HG03558 (cell line): ENCODE measurements around the gene JTB.

Source experiments
- ATAC-seq: cut with Tn5 transposase; IDR thresholded peaks from one replicate; pipeline ENCODE4 v1.9.1; 2021; ENCODE audit warnings: moderate number of reproducible peaks; ENCODE audit not compliant: unreplicated experiment; ENCODE audit errors: extremely low read depth

Gene JTB

DNA sequence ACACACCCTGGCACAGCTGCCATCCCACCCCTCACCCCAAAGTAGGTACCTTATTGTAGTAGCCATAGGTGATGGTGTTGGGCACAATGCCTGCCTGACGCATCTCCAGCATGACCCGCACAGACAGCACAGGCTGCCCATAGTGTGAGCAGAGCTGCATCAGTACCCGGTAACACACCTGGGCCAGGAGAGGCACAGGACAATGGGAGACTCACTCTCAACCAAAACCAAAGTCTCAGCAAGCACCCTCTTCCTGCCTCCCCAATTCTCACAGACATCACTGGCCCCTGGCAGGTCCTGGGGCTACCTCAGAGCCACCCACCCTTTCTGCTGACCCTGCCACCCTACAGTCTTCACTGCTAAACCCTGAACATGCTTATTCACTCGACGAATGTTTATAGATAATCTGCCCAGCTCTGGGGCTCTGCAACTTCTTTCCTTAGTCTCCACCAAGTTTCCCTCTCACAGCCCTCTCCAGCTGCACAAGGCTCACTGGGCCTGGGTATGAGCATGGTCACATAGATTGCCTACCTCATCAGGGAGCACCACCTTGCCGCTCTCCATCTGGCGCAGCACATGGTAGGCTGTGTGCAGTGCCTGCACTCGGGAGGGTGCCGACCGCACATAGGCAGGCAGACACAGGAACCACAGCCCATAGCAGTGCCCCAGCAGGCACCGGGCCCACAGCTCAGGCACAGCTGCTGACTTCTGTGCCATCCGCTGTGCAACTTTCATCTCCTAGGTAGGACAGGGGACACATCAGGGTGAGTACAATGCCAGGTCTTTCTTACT is 41.3 kb downstream of the JTB start:
- no peak for ATAC-seq

DNA sequence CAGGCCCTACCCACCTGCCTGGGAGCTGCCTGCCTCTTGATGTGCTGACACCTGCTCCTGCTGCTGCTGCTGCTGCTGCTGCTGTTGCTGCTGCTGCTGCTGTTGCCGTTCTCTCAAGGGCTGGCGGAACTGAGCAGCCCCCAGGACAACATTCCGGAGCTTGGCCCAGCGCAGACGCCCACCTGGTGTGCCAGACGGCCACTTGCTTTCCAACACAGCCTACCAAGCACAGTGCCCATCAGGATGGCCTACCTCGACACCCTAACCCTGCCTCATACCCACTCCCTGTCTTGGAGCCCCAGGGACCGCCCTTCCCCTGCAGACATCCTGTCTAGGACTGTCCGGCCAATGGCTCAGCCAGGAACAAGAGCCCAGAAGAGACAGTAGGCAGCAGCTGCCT is 42.7 kb downstream of the JTB start:
- no peak for ATAC-seq

DNA sequence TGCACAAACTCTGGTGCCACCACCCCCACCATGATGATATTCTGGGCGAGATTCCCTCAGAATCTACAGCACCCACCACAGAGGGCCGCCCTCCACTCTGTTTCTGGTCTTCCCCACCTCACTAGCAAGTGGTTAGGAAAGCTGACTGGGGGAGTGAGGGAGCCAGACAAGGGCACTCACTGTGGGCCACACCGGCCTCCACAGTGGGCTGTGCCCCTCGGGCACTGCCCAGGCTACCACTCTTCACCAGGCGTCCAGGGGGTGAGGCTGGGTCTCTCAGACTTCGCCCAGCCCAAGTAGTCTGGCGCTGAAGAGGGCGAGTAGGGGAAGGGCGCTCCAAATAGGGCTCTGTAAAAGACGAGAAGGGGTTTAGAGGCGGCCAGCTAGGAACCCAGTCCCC is 43.5 kb downstream of the JTB start:
- no peak for ATAC-seq

DNA sequence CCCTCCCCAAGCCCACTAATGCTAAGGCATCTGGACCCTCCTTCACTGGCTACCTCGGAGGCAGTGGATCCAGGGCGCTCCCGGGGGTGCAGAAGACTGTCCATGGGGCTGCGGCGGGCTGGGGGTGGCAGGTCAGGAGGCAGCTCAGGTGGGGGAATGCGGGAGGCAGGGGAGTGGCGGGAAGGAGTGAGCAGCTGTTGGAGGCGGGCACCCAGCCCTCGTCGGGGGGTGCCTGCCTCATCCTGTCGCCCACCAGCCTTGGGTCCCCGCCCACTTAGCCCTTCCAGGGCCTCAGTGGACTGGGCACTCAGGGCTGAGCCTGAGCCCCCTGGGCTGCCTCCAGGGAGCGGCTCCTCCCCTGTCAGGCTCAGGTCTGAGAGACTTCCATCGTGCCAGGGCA is 44.0 kb downstream of the JTB start:
- ATAC-seq = no peak

DNA sequence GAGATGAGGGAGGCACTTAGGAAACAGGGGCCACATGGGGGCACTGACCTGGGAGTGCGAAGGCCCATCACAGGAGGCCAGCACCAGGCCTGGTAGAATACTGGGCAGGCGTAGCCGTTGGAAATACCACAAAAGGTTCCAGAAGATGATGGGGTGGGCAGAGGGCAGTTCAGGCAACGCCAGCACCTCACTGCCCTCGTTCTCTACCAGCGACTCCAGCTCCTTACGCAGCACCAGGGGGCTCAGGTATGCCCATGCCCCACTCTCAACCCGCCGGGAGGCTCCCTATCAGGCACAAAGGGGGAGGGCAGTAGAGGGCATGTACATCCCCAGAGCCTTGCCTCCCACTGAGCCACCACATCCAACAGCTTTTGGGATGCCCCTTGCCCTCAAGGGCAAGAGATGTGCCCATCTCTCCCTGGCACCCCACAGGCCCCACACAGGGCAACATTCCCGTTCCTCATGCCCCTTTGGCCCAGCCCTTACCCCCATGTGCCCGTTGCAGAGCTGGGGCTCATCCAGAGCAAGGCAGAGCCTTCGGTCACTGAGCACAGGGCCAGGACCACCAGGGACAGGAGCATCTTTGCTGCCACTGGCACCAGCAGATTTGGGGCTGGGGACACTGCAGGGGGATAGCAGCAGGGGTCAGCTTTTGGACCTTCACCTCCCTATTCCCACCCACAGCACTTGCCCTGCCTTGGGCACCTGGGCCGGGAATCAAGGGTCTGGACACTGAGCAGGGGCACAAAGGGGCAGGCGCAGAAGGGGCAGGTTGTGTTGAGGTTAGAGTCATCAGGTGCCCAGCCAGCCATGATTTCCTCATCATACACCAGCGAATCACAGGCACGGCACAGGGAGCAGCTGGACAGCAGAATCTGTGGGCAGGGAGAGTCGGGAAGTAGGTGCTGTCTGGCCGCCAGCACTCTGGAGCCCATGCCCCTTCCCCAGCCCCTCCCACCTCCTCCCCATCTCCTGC is 45.0 kb downstream of the JTB start:
- ATAC-seq = no peak

DNA sequence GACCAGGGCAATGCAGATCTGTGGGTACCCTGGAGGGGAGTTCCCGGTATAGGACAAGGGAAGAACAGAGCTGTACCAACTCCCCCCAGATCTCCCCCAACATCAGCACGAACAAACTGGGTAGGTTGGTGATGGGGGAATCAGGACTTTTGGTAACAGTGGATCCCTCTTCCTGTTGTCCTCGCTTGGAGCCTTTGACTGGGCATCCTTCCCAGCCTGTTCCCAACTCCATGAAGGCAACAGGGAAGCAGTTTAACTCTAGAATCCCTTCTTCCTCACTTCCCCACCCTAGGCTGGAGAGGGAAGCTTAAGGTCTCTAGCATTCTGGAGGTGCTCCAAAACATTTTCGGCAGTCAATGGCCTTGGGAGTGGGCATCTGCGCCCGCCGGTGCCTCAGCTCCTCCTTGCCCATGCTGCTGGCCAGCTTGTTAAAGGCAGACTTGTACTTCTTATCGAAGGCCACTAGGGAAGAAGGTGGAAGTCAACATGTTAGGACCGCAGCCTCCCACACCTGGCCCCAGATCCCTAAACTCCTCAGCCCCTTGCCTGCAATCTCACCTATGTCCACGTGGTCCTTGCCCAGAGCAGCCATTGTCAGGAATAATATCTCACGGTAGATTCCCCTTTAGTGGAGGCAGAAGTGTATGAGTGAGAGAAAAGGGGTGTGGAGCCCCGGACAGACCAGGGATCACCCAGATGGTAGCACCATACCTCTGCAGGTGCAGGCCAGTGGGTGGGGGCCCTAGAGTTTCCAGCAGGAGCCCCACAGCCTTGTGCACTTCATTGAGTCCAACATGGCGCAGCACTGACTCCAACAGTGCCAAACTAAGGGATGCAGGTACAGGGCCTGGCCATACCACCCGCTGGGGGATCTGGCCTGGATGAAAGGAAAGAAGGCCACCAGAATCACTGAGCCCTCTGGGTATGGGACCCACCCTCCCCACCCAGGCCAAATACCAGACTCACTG is 47.2 kb downstream of the JTB start:
- no peak for ATAC-seq

DNA sequence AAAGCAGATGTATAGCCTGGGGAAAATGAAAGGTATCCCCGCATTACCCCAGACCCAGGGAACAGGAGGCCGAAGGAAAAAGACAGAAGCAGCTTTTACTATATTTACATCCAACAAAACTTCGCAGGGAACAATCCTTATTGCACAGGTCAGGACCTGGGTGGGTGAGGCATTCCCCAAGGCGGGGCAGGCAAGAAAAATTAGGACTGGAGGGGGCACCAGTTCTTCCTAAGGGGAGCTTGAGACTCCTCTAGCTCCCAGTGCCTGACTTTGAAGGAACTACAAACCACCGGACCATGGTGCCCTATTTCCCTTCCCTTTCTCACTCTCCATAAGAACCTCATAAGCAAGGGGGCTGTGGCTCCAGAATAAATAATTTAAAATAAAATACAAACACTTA is 48.0 kb downstream of the JTB start:
- ATAC-seq = no peak

DNA sequence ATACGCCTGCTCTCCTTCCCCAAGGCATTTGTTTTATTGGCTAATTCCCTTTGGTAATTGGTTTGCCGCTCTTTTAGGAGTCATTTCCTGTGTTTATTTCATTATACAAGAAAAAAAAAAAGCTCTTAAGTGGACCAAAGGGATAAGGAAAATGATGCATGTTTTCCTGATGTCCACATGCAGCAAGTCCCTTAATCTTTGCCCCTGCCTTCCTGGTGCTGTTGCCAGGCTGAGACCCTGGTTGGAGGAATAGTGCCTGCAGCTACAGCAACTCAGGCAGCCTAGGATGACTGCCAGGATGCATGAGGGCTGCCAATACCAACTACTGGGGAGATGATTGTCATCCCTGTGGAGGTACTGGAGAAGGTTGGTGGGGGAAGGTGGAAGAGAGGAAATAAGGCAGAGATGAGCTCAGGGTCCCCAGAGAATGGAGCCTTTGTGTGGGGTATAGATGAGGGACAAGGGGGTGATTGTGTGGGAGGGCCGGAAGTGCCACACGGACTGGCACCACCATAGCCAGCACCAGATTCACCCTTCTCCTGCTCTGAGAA is 48.6 kb downstream of the JTB start:
- no peak for ATAC-seq

DNA sequence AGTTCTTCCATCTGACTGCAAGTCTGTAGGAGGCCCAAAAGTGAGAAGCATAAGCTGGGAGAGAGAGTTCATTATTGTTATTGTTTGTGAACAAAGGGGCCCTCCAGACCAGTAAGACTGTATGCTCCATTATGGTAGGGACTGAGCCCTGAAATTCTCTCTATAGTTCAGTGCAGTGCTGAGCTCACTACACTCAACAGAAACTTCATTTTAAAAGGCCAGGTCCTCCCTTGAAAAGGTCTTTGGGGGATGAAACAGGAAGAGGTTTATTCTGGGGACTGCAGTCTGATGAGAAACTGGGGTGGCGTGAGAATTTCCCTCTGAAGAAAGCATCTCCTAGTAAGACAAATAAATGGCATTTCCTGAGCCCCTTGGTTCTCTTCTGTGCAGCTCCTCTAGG is 49.2 kb downstream of the JTB start:
- no peak for ATAC-seq

DNA sequence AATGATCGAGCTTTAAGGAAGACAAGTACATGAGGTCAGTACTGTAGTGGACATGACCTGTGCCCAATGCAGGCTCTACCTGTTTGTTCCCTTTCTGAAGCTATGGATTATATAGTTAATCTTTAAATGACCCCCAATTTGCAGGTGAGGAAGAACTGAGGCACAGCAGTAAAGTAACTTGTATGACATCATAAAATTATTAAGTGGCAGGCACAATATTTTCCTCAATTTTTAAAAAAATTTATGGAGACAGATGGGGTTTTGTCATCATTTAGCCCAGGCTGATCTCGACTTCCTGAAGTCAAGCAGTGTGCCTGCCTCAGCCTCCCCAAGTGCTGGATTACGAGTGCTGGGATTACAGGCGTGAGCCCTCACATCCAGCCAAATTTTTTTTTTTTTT is 51.1 kb downstream of the JTB start:
- no peak for ATAC-seq
